Non-pigmented ciliary epithelial cell (primary cell): ENCODE results near the gene TTLL4.

ENCODE experiments used
- DNase-seq: peaks from one replicate; pipeline ENCODE4 v3.0.0-alpha.2; 2010; ENCODE audit warnings: low read depth

The TTLL4 gene

DNA sequence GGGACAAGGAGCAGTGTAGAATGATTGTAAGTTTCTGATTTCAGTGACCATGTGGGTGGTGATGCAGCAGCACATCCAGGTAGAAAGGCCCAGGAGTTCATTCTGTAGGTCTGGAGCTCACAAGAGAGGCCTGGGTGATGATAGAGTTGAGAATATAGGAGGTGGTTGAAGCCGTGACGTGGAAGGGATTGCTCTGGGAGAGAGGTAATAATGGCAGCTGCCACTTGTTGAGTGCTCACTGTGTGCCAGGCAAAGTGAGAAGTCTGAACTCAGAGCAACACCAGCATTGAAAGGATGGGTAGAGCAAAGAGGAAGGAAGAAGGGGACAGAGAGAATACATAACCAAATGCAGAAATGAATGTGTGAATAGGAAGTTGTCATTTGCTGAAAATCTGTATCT, 3.3 kb downstream of the TTLL4 start:
- no peak for DNase-seq

DNA sequence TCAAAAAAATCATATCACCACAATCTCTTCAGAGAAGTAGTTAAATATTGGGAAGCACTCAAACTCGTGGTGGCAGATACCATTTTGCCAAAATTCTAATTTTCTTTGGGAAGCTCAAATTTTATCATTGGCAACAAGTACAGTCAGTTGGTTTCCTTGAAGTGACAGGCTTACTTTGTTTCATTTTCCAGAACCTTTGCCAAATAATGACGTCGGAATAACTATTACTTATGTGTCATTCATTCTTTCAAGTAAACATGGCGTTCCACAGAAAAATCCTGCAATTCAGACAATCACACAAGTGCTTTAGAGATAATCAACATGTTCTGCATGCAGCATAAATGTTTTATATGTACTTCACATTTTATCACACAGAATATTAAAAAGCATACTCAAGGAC, 5.4 kb downstream of the TTLL4 start:
- DNase-seq: no peak

DNA sequence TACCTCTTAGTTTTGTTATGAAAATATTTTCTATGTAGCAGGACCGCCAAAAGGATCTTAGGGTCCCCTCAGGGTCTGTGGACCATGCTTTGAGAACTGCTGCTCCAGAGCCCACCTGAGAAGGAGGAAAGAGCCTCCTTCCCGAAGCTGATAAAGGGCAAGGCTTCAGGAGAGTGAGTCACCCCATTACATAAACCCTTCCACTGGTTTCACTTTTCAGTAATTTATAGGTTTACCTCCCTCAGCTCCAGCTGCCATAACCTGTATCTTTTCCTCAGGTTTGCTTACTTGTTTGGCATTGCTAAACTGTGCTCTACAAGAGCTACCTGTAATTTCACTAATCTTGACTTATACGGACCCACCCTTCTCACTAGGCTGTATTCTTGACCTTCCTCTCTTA, 6.6 kb downstream of the TTLL4 start:
- no peak for DNase-seq

DNA sequence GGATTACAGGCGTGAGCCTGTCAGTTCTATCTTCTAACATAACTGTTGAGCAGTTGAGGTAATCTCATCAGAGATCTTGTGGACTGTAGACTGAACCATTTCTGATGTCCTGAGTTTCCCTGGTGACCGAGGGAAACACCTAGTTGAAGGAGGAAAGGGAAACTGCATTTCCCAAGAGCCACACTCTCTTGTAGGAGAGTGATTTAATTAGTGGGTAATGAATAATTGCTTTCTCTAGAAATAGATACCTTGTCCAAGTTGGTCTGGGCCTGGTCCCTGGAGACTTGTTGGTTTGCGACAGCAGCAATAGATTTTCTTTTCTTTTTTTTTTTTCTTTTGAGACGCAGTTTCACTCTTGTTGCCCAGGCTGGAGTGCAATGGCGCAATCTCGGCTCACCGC, 7.4 kb downstream of the TTLL4 start:
- DNase-seq: no peak

- no peak for DNase-seq
Measured at GRCh38 chr2:218719457-218719856, 8.8 kb downstream of the TTLL4 start.

DNA sequence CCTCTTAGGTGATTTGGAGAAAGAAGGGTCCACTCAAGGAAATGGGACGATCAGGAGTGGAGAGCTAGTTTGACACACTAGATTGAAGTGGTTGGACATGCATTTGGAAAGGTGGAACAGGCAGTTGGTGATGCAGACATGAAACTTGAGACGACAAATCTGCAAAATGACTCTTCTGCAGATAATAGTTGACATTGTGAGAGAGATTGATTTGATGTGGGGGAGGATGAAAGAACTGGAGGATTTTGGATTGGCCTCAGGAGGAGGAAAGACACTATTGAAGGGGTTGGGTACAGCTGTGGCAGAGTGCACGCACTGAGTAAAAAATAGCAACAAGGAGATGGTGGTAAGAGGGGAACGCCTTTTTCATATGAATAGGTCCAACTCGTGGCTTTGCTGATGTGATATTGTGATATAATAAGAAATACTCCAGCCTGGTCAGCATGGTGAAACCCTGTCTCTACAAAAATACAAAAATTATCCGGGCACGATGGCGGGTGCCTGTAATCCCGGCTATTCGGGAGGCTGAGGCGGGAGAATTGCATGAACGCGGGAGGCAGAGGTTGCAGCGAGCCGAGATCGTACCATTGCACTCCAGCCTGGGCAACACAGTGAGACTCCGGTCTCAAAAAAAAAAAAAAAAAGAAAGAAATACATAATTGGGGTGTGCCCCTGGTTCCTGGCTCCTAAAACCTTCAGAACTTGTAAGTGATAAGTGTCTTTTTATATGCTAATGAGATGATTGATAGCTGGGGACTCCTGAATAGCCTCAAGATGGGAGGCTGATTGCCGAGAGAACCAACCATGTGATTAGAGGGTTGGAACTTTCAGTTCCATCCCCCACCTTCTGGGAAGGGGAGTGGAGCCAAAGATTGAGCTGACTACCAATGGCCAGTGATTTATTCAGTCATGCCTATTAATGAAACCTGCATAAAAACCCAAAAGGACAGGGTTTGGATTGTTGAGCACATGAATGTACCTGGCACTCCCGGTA, 9.7 kb downstream of the TTLL4 start:
- DNase-seq: no peak

DNA sequence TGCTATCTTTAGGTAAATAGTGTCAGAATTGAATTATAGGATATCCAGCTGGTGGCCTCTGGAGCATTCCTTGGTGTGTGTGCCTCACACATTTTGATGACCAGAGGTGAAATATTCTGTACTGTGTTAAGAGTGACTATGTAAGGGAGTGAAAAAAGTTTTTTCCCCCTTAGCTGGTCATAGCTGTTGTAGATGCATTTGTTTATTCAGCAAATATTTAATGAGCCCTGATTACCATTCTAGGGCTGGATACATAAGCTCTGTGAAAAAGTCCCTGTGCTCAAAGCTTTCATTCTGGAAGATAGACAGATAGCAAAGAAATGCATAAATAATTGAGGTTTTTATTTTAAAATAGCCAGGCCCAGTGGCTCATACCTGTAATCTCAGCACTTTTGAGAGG, 10.9 kb downstream of the TTLL4 start:
- DNase-seq: no peak

GRCh38 chr2:218721934-218722333, 11.3 kb downstream of the TTLL4 start:
- no peak for DNase-seq

- DNase-seq: no peak
Measured at GRCh38 chr2:218722419-218722818, 11.8 kb downstream of the TTLL4 start.

GRCh38 chr2:218722876-218723785, 12.5 kb downstream of the TTLL4 start:
- no peak for DNase-seq

DNA sequence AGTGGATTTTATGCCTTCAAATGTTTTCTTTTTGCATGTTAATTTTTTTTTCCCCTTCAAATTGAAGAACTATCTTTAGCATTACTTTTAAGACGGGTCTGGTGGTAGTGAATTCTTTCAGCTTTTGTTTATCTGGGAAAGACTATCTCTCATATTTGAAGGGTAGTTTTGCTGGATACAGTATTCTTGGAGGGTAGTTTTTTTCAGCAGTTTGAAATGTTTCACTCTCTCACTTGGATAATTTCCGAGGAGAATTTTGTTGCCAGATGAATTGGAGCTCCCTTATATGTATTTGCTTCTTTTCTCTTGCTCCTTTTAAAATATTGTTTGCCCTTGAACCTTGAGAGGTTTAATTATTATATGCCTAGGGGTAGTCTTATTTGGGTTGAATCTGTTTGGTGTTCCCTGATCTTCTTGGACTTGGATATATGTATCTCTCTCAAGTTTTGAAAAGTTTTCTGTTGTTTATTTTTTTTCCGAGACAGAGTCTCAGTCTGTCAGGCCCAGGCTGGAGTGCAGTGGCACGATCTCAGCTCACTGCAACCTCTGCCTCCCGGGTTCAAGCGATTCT, 15.5 kb downstream of the TTLL4 start:
- no peak for DNase-seq

GRCh38 chr2:218727502-218728165, 17.0 kb downstream of the TTLL4 start:
- no peak for DNase-seq

GRCh38 chr2:218729640-218730039, 19.0 kb downstream of the TTLL4 start:
- DNase-seq: no peak

- DNase-seq: no peak
Measured at GRCh38 chr2:218732052-218732760, 21.6 kb downstream of the TTLL4 start.

DNA sequence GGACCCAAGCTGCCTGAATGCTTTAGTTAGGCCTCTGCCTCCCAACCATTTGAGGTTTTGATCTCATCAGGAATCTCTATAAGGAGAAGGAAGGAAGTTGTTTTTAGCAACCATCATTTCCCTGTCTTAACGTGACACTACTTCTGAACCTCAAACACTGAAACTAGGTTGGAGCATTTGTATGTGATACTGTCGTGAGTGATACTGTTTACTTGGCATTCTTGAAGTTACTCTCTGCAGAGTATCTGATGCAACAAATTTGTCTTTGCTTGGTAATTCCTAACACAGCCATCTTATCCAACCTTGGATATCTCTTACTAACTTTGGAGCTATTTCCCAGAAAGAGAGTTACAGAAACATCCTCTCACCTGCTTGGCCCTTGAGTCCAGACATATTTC, 22.1 kb downstream of the TTLL4 start:
- DNase-seq: no peak

DNA sequence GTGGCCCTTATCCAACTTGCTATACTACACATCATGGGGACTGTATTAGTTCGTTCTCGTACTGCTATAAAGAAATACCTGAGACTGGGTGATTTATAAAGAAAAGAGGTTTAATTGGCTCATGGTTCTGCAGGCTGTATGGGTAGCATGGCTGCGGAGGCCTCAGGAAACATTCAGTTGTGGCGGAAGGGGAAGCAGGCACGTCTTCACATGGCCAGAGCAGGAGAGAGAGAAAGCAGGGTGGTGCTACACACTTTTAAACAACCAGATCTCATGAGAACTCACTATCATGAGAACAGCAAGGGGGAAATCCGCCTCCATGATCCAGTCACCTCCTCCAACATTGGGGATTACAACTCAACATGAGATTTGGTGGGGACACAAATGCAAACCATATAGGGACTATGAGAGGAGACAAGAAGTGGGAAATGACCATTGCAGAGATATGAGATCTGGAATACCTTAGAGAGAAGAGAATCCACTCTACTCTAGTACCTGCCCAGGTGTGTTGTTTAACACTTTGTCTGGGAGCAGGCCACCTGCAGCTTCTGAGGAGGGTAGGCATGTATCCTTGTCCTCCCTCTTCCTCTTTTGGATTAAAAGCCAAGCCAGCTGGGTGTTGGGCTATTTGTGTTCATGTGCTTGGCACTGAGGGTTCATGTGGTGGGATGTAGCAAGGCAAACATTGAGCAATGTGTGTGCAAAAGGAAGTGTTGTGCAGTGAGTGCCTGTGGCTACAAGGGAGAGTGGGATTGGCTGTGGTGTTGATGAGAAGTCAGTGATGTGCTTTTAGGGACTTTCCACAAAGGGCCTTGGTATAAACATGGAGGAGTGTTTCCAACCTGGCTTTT, 22.8 kb downstream of the TTLL4 start:
- no peak for DNase-seq

DNA sequence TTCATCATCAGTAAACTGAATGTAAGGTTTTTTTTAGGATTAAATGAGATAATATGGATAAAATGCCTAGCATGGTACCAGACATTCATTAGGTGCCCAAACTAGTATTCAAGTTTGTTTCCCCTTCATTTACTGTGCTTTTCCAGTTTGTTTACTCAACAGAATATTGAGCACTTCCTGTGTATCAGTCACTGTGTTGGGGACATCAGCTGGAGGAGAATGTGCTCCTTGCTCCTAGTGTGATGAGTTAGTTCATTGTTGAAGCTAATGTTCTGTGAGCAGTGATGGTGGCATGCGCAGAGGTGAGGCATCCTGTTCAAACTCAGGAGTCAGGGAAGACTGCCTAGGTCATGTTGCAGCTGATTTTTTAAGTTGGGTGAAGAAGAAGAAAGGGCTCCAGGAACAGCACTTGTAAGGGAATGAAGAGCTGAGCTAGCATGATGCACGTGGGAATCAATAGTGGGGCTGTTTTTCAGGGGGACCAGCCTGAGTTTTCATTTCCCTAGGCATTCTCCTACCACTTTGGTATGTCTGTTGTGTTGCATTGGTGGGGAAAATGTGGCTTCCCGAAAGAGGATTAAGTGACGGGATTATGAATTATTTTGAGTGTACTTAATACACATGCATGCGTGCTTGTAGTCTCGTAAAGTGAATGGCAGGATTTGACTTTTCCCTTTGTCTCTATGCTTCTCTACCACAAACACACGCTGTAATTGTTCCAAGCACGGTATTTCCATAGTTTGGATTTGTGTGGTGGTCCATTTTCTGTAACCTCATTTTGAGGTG, 23.7 kb downstream of the TTLL4 start:
- DNase-seq: no peak

- no peak for DNase-seq
Measured at GRCh38 chr2:218736531-218736930, 25.9 kb downstream of the TTLL4 start.

- no peak for DNase-seq
Measured at GRCh38 chr2:218743068-218743467, 32.4 kb downstream of the TTLL4 start.

GRCh38 chr2:218744615-218745014, 34.0 kb downstream of the TTLL4 start:
- no peak for DNase-seq
